HG03457 (cell line): ENCODE data around the gene RXRG.

Source experiments
- ATAC-seq: cut with Tn5 transposase; IDR thresholded peaks from one replicate; pipeline ENCODE4 v1.9.1; 2021; ENCODE audit warnings: moderate number of reproducible peaks; ENCODE audit not compliant: unreplicated experiment

Gene RXRG

DNA sequence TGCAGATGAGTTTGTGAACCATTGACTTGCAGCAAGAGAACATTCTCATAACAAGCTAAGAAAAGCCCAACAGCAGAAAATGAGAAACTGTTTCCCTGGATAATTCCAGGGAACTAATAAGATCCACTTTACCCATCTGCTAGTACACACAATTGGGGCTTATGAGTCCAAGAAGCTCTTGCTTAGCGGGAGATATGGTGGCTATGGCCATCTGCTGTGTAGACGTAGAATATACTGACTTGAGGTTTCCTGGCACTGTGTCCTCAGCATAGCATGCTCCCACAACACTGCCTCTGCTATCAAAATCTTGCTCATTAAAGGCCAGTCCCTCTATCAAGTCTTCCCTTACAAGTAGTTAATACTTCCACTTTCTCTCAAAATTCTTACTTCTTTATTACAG, 6.8 kb upstream of the RXRG start:
- ATAC-seq = no peak

DNA sequence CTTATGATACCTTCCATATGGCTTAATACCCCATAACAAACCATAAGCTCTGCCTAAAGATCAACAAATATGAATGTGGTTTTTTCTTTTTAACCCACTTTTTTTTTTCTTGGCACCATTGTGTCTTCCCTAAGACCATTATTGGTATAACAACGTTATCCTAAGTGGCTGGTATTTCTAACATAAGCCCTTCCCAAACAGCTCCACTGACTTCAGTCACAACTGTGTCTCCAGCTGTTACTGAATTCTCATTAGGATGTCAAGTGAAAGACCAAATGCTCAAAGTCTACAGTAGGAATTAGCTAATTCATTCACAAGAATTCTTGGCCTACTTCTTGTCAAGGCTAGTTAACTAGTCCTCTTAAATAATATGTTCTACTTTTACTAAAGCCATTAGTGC, 4.2 kb upstream of the RXRG start:
- no peak for ATAC-seq

DNA sequence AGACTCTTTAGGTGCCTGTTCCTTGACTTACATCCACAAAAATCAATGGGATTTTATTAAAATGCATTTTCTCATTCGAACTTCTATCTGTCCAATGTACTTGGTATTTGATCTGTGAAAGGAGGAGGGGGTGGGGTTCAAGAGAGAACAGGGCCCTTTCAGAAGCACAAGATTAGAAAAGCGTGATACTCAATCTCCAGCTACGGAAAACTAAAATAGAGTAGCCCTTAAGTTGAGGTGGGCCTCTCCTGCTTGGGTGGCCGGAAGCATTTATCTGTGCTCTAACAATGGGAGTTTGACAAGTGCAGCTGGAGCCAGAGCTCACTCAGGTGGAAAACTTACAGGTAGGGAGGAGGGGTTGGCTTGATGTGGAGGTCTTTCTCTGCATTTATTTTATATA, 462 bp upstream of the RXRG start:
- ATAC-seq = no peak

DNA sequence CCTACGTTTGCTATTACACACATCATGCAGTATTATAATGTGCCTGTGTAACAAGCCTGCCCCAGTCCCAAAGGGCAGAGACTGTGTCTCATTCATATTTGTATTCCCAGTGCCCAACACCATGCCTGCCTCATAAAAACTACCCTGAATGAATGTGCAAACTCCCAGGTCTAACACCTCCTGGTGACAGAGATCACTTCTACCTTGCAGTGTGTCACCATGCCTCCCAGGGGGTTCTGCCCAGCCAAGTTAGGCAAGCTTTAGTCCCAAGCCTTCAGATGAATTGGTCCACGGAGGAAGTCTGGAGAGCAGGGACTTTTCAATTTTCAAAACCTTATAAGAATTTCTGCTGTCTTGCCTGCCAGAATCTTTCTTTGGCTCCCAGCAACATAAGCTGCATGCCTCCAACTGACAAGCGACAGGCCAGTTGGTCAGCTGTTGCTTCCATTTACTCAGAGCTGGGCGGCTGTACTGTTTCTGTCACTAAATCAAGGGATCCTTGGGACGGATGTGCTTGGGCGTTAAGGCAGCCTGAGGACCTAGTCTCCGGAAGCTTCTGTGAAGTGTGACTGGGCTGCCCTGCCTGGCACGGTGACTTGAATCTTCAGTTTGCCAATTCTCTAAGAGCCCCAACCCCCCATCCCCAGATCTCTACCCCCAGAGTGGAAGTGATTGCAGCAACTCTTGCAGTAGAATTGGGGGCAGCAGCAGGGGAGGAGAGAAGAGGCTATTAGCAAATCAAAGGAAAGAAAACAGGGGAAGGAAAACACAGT, 1.2 kb downstream of the RXRG start:
- no peak for ATAC-seq

DNA sequence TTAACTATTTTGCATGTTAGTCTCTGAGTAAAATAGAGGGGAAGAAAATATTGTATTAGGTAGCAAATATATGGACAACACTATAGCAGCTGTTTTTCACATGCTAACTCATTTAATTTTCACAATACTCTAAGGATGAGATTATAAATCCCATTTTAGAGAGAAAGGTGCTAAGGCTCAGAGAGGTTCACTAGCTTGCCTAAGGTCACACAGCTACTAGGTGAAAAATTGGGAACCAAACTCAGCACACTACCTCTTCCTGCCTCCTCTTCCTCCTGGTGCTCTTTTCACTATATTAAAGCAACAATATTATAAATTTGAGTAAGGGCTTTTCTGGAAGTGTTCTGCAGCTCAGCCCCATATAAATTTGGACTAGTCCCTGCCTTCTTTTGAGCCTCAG, 2.3 kb downstream of the RXRG start:
- ATAC-seq = no peak

DNA sequence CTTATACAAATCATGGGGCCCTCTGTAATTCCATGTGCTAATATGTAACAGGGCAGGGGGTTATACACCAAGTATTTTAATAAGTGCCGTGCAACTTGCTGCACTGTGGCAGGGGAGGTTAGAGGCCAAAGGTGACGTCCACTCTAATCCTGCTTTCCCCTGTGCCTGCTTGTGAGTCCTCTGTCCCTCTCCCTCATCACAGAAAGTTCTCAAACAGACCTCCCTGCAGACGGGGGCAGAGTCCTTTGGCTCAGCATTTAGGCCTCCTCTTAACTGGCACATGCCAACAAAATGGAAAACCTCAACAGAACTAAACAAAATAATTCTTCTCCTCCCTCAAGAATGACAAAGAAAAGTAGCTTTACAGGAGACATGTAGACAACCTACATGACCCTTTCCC, 2.9 kb downstream of the RXRG start:
- ATAC-seq = no peak

DNA sequence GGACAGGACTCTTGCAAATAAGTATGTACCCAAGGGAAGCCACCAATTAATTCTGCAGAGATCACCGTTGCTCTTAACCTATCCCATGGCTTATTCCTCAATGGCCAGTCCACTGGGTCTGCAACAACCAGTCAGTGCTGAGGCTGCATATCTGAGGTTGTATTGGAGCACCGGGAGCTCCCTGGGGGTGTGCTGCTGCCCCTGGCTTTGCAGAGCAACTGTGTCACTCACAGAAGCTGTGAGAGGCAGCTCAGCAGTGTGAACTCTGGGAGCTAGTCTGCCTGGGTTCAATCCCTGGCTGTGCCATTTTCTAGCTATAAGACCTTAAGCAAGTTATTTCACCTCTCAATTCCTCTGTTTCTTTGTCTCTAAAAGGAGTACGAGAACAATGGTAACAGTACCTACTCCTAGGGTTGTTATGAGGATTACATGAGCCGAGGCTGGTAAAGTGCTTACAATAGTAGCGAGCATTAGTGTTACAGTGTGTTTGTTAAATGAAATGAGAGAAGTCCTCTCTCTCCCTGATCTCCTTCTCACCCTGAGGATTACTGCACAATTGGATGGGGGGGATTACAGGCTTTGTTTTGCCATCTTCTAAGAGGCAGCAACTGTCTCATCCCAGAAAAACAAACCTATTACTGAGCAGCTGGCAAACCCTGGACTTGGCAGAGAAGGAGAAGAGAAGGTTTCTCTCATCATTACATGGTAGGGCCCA, 3.6 kb downstream of the RXRG start:
- ATAC-seq = no peak

DNA sequence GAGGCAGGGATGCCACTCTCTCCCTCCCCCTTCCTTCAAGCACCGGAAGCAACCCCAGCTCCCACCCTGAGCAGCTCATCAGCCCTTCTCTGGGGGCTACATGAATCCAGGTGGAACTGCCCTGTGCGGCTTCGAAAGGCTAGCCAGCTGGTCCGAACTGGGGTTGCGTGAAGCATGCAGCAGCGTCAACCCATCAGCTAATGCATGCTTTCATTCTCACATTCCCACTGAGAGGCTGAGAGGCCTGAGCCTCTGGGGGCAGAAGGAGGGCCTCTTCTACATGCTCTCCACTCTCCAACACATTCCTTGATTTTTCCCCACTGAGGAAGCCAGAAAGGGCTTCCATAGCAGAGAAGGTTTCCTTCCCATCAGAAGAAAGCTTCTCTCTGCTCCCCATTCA, 5.6 kb downstream of the RXRG start:
- no peak for ATAC-seq

DNA sequence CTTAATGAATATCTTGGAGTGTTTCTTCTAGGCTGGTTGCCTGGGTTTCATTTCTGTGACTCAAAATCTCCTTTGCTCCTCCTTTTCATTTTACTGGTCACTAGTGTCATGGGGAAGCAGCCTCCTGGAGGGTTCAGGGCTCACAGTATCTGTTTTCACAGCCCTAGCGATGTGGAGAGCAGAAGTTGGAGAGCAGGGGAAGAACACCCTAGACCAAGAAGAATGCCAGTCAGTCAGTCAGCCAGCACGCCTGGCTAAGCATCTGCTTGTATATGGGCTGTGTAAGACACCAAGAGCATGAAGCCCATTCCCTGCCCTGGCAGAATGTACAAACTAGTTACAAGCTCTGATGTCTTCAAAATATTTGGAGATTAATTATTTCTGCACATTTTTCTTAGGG, 7.9 kb downstream of the RXRG start:
- no peak for ATAC-seq

DNA sequence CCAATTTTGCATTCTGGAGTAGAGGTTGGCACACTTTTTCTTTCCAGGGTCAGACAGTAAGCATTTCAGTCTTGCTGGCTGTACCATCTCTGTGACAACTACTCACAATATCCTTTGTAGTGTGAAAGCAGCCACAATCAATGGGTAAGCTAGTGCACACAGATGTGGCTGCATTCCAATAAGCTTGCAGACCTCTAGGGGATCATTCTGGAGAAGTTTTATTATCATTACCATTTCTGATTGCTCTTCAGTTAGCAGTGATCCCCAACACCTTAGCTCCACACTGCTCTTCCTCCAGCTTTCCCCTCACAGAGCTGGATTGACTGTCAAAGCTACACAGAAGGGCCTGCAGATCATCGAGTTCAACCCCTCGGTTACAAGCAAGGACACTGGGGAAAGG, 9.1 kb downstream of the RXRG start:
- ATAC-seq = no peak

DNA sequence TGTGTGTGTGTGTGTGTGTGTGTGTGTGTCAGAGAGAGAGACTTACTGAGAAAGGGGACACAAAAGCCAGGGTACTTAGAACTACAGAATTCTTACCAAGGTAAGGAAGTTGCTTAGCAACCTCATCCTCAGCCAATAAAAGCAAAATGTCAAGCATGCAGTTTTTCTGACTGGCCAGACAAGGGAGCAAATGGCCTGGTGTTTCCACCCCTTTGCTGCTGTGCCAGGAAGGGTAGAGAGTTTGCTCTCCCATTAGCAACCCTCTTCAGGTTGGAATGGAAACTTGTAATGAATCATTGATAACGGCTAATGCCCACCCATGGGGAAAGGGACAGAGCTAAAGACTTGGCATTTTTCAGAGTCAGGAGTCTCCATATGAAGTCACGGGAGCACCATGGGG, 10.6 kb downstream of the RXRG start:
- no peak for ATAC-seq

DNA sequence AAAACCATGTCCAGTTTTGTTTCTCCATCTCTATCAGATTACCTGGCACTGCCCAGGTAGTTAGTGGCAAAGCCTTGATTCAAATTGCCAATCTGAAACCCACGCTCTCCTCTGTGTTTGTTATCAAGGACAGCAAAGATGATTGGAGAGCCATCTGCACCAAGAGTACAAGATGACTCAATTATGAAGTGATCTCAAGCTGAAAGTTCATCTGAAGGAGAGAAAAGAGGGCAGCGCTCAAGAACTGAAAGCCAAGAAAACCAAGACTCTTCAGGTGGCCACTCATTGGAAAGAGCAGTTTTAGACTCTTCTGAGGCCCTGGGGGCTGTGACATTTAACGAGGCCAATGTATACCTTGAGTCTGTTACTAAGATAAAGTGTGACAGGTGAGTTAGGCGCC, 13.8 kb downstream of the RXRG start:
- ATAC-seq = peak; percentile 65

DNA sequence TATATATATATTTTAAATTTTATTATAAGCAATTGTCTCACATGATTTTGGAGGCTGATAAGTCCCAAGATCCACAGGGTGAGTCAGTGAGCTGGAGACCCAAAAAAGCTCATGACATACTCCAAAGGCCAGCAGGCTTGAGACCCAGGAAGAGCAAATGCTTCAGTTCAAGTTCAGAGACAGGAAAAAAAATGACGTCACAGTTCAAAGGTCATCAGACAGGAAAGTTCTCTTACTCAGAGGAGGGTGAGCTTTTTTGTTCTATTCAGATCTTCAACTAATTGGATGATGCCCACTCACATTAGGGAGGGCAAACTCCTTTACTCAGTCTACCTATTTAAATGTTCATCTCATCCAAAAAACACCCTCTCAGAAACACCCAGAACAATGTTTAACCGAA, 18.2 kb downstream of the RXRG start:
- ATAC-seq = no peak

DNA sequence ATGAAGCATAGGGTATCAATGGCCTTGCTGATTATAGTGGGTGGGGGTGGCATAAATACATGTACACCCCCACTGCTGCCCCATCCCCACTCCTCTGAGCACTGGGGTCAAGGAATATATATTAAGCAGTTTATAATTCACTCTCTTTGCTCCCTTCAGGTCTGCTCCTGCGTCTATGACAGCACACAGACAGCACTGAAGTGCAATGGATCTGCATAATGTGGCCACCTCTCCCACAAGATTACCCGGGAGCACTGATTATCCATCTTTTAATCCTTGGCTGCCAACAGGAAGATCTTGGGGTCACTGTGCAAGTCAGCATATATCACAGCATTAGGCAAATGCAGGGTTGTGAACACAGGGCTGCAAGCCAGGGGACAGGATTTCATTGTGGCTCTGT, 19.3 kb downstream of the RXRG start:
- no peak for ATAC-seq

DNA sequence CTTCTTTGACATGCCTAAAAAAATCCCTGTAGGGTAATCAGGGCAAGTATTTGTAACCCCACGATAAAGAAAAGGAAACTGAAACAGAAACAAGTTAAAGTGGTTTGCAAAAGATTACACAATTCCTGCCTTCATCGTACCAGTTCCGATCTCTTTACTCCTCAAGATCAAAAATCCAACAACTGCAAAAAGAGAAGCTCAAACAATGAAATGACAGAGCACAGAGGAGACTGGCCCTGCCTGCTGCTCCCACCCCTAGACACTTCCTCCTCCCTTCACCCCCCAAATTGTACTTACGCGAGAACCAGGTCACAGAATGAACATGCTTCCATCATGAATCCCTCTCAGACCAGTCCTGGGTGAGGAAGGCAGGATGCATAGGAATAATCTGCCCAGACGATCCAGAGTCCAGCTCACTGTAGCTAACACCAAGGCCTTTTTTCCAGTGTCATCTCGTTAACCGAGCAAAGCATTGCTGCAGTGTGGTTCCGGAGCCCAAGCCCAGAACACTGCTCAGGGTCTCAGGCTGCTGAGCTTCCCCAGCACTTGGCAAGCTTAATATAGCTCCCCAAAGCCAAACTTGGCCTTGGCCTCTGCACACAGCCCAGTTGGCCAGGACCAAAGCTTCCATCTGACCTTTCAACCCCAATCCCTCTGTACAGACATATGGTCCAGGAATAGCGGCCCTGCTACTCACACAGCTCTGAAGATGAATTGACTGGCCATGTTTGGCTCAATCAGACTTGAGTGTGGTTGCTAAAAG, 20.3 kb downstream of the RXRG start:
- ATAC-seq = no peak

DNA sequence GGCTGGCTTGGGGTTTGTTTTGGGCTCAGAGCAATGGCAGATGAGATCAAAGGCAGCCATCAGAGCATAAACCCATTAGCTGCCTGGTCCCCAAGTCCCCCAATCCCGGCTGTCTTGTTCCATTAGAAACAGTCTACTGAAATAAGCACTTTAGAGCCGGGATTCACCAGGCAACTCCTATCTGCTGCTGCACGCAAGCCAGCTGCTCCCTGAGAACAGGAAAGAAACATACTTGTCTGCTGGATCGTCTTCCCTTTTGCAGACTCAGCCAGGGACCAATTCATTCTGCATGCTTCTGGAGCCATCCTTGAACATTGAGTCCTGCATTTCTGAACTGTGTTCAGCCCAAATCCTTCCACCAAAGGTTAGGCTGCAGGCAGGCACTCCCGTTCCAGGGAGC, 21.8 kb downstream of the RXRG start:
- no peak for ATAC-seq

DNA sequence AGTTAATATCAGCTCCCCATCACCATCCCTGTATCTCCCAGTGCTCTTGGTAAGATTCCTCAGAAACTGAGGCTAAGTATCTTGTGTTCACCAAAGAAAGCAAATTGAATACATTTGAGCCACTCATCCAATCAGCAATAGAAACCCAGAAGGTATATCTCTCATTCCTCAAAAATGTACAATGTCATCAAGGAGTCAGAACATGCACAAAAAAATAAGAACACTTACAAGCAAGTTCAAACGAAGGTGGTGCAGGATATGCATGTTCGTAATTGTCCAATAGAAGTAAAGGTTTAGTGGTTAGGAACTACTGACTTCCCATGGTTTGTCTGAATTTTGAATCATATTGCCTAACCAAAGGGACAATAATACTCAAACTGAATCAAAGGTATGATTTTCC, 24.3 kb downstream of the RXRG start:
- no peak for ATAC-seq

DNA sequence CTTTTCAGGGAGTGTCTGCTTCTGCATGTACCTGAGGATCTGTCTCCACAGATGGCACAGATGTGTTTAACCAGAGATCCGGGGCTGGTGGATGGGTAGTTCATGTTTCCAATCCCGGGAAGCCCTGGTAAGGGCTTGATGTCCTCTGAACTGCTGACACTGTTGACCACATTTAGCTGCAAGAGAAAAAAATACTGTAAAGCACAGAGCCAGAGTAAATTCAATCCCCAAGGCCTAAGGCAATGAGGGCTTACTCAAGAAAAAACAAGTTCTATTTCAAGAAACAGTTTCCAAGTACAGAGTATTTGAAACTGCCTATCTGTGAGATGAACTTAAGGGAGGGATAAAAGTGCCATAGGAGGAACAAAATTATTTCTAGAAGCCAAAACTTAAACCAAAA, 25.1 kb downstream of the RXRG start:
- ATAC-seq = no peak

DNA sequence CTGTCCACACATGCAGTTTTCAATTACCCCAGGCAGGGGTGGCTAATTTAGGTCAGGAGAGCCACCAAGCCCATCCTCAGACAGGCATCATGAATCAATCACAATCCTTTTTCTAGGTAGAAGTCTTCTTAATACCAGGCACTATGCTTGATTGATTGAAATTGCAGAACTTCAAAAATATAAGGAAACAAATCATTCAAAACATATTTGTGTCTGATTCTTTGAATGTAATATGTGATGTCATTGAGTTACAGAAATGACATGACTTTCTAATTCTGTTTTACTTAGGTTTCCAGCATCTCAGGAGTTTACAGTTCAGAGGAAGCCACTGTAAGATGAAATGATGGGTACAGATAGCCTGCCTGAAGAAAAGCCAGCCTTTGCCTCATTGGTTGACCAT, 26.7 kb downstream of the RXRG start:
- ATAC-seq = no peak

DNA sequence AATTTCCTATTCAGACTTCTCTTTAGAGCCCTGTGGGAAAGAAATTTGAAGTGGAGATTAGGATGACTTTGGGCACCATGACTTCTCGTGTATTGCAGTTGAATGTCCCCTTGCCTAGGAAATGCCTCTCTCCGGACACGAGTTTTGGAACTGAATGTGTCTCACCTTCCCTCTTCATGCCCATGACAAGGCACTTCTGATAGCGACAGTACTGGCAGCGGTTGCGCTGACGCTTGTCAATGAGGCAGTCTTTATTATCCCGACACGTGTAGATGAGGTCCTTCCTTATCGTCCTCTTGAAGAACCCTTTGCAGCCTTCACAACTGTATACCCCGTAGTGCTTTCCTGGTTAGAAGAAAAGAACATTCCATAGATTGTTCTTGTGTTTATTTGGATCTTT, 28.1 kb downstream of the RXRG start:
- no peak for ATAC-seq

DNA sequence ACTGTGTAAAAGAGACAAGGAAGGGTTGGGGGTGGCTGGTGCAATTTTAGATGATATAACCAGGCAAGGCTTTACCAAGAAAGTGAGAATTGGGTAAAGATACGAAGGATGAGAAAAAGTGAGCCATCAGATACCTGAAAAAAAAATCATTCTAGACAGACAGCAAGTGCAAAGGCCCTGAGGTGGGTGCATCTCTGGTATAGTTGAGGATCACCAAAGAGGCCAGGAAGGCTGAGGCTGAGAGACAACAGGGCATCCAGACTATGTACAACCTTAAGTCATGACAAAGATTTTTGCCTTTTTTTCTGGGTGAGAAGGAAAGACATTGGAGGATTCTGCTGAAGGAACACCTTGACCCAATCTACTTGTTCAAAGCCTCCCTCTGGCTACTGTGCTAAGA, 29.9 kb downstream of the RXRG start:
- ATAC-seq = no peak

DNA sequence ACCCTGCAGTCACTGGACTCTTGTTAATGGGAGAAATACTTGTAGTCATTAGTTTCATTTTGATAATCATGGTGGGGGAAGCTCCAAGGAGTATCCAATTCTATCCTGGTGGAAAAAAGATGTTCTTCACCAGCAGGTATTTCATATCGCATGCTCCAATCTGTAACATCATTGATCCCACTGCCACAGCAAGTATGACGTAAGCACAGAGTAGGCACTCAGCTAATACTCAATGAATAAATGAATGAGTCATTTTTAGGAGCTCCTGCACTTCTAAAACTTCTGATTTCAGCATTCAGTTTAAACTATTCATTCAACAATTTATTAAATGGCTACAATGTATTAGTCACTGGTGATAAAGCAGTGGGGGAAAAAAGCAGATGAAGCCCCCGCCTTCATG, 30.3 kb downstream of the RXRG start:
- ATAC-seq = no peak
